Keratinocyte (primary cell): ENCODE results near the gene DTYMK. TPM values are rescaled to one million over a fixed set of nuclear protein-coding genes. Genes with fewer than 3 reads are reported as not detected.

Experiments
- DNase-seq: peaks from one replicate; pipeline ENCODE4 v3.0.0-alpha.2; 2011; ENCODE audit warnings: low read depth, missing footprints, low spot score
- FAIRE-seq: peaks from 2 replicates; lab custom pipeline; 2011; peaks lifted over from hg19 to GRCh38; lab: Jason Lieb, UNC
- H2AFZ ChIP-seq: 2 replicates; pipeline ENCODE4 v1.6.0; 2012; ENCODE audit warnings: low read length, control low read depth, inconsistent platforms; ENCODE audit not compliant: control insufficient read depth
- H3K27ac ChIP-seq: 2 replicates; pipeline ENCODE4 v1.5.1; 2011; ENCODE audit warnings: low read length; ENCODE audit not compliant: control insufficient read depth, insufficient read depth
- H3K27me3 ChIP-seq: 3 replicates; pipeline ENCODE4 v1.6.0; 2011; ENCODE audit warnings: low read length; ENCODE audit not compliant: control insufficient read depth, insufficient read depth; ENCODE audit errors: extremely low read depth
- H3K36me3 ChIP-seq, 2 experiments: 2 replicates in 1 of 2; 3 replicates in 1 of 2; pipeline ENCODE4 v1.5.1; 2011; ENCODE audit warnings: low read length in 2 of 2, mild to moderate bottlenecking in 1 of 2; ENCODE audit not compliant: control insufficient read depth in 2 of 2, insufficient read depth in 2 of 2; ENCODE audit errors: extremely low read depth in 1 of 2
- H3K4me1 ChIP-seq: 3 replicates; pipeline ENCODE4 v1.5.1; 2011; ENCODE audit warnings: low read length; ENCODE audit not compliant: control insufficient read depth, insufficient read depth; ENCODE audit errors: extremely low read depth
- H3K4me2 ChIP-seq: 3 replicates; pipeline ENCODE4 v1.6.0; 2011; ENCODE audit warnings: low read depth, low read length; ENCODE audit not compliant: control insufficient read depth, insufficient read depth; ENCODE audit errors: extremely low read depth
- H3K4me3 ChIP-seq, 3 experiments: fragments of 200-600 bp in 1 of 3; sonication (generic) in 1 of 3; 2 replicates in 2 of 3; 3 replicates in 1 of 3; pipeline ENCODE4 v1.5.1; 2011 to 2016; ENCODE audit warnings: low read length in 3 of 3, mild to moderate bottlenecking in 3 of 3, control low read depth in 2 of 3, inconsistent platforms in 1 of 3, low read depth in 1 of 3, mixed read lengths in 1 of 3, mixed run types in 1 of 3, moderate library complexity in 1 of 3; ENCODE audit not compliant: control insufficient read depth in 2 of 3, insufficient read depth in 2 of 3; ENCODE audit errors: extremely low read depth in 1 of 3
- H3K79me2 ChIP-seq: 2 replicates; pipeline ENCODE4 v1.6.0; 2012; ENCODE audit warnings: low read length; ENCODE audit not compliant: control insufficient read depth, insufficient read depth
- H3K9ac ChIP-seq: 3 replicates; pipeline ENCODE4 v1.6.0; 2011; ENCODE audit warnings: low read length; ENCODE audit not compliant: control insufficient read depth, insufficient read depth; ENCODE audit errors: extremely low read depth
- H3K9me1 ChIP-seq: 3 replicates; pipeline ENCODE4 v1.6.0; 2011; ENCODE audit warnings: low read length; ENCODE audit not compliant: control insufficient read depth, insufficient read depth; ENCODE audit errors: extremely low read depth
- H3K9me3 ChIP-seq: 2 replicates; pipeline ENCODE4 v1.5.1; 2012; ENCODE audit warnings: low read depth, low read length; ENCODE audit not compliant: control insufficient read depth
- H4K20me1 ChIP-seq: 3 replicates; pipeline ENCODE4 v1.6.0; 2011; ENCODE audit warnings: low read length; ENCODE audit not compliant: control insufficient read depth, insufficient read depth; ENCODE audit errors: extremely low read depth
- CTCF ChIP-seq, 3 experiments: IDR thresholded peaks in 1 of 3; conservative IDR thresholded peaks in 1 of 3; optimal IDR thresholded peaks in 1 of 3; 2 replicates in 2 of 3; 3 replicates in 1 of 3; pipeline versions ENCODE3 to v1.5.1; 2011; ENCODE audit warnings: low read length in 3 of 3, mild to moderate bottlenecking in 3 of 3, moderate library complexity in 2 of 3, control low read depth in 1 of 3, inconsistent platforms in 1 of 3; ENCODE audit not compliant: insufficient read depth in 2 of 3; ENCODE audit errors: extremely low read depth in 1 of 3
- EZH2 ChIP-seq: IDR thresholded peaks from one replicate; pipeline ENCODE4 v1.6.1; 2012; ENCODE audit warnings: inconsistent platforms, mild to moderate bottlenecking, low read length, moderate library complexity
- dilution Hi-C: fragments of 300-500 bp; cut with MboI; formaldehyde crosslinking; loops from one replicate; pipeline ENCODE4 v1.7.0; 2020; ENCODE audit warnings: low sequenced_read_pairs; ENCODE audit not compliant: extremely low pct_ligation_motif_present
- polyA plus RNA-seq, 5 experiments: library from polyadenylated mRNA; depleted of rRNA in 3 of 5; stranded (reverse) in 3 of 5; stranded (forward) in 1 of 5; unstranded in 1 of 5; fragments of >200 nt; gene quantifications; 1 replicate in 1 of 5; 2 replicates in 3 of 5; 3 replicates in 1 of 5; pipeline versions ENCODE4 v1.2.1 to v1.2.3, GENCODE V29; 2011 to 2012; ENCODE audit warnings: missing spikeins in 2 of 5, low read depth in 1 of 5, low replicate concordance in 1 of 5

DTYMK gene
- polyA plus RNA-seq, 1 donor (not counting 4 experiments of a cell fraction or from before 2014, with no cell fraction given) = 31.6 TPM

- Histone ChIP-seq H3K9me3 (no peaks in the 10 kb centered on the region), H2AFZ (no peak overlapping the region), H4K20me1 (peaks cover 2% of the 10 kb centered on the region), H3K36me3 (peaks cover 35 to 43% of the 10 kb centered on the region in 2 experiments), H3K4me1 (no peaks in the 10 kb centered on the region), H3K79me2 (peaks cover 8% of the 10 kb centered on the region), H3K27me3 (no peaks in the 10 kb centered on the region), H3K4me2 (no peak overlapping the region), H3K4me3 (no peak overlapping the region), H3K27ac (no peak overlapping the region), H3K9ac (no peak overlapping the region), H3K9me1 (no peaks in the 10 kb centered on the region)
- dilution Hi-C loops = no loop called here
- FAIRE-seq (no peak), DNase-seq (no peak)
- no peak for TF ChIP-seq CTCF (optimal IDR thresholded peaks at IDR 0.05 in 1 of 3, IDR thresholded peaks at IDR 0.05 in 1 of 3, conservative IDR thresholded peaks at IDR 0.05 in 1 of 3; ENCODE audit: extremely low read depth in 1 of 3, insufficient read depth in 2 of 3, low read length in 3 of 3)
- TF ChIP-seq EZH2 = no peak
Observed at GRCh38 chr2:241656190-241656741, 30.3 kb downstream of the DTYMK start.

- H3K27me3 ChIP-seq = no peaks in the 10 kb centered on the region
- H3K79me2 ChIP-seq = peaks cover 11% of the 10 kb centered on the region
- H3K4me3 ChIP-seq = no peak overlapping the region
- no peak overlapping the region for H3K27ac ChIP-seq
- no peaks in the 10 kb centered on the region for H3K9me1 ChIP-seq
- no peak overlapping the region for H3K4me2 ChIP-seq
- H2AFZ ChIP-seq = no peak overlapping the region
- TF ChIP-seq EZH2 = no peak
- no peak for TF ChIP-seq CTCF (optimal IDR thresholded peaks at IDR 0.05 in 1 of 3, IDR thresholded peaks at IDR 0.05 in 1 of 3, conservative IDR thresholded peaks at IDR 0.05 in 1 of 3; ENCODE audit: extremely low read depth in 1 of 3, insufficient read depth in 2 of 3, low read length in 3 of 3)
- no peak for FAIRE-seq
- H3K9ac ChIP-seq = no peak overlapping the region
- H3K9me3 ChIP-seq = no peaks in the 10 kb centered on the region
- peaks cover 2% of the 10 kb centered on the region for H4K20me1 ChIP-seq
- peaks cover 33 to 43% of the 10 kb centered on the region in 2 experiments for H3K36me3 ChIP-seq
- dilution Hi-C loops = no loop called here
- no peak for DNase-seq
- no peaks in the 10 kb centered on the region for H3K4me1 ChIP-seq
Observed at GRCh38 chr2:241655516-241656189, 31.0 kb downstream of the DTYMK start.
